HG03097 (cell line): ENCODE measurements around the gene ADAM15.

Experiments used
- ATAC-seq: cut with Tn5 transposase; IDR thresholded peaks from one replicate; pipeline ENCODE4 v1.9.1; 2021; ENCODE audit not compliant: unreplicated experiment, low FRiP score

Gene ADAM15

GRCh38 chr1:155030243-155030795 is 20.8 kb upstream of the ADAM15 start:
- no peak for ATAC-seq

GRCh38 chr1:155030899-155031298 is 20.2 kb upstream of the ADAM15 start:
- ATAC-seq, result no peak

GRCh38 chr1:155032886-155033285 is 18.2 kb upstream of the ADAM15 start:
- ATAC-seq, result no peak

- ATAC-seq, result no peak
Observed at GRCh38 chr1:155033524-155033923, 17.6 kb upstream of the ADAM15 start, which contains the start of the genes DCST1 and DCST2. DCST1 (plus strand) TSS chr1:155033824; CDS start chr1:155034037, 213 bp downstream. DCST2 (minus strand) TSS chr1:155033781; CDS start chr1:155033701, 80 bp downstream.

- no peak for ATAC-seq
Observed at GRCh38 chr1:155034318-155035208, 16.6 kb upstream of the ADAM15 start.

- no peak for ATAC-seq
Observed at GRCh38 chr1:155035936-155036335, 15.2 kb upstream of the ADAM15 start.

- ATAC-seq, result no peak
Observed at GRCh38 chr1:155037043-155037442, 14.1 kb upstream of the ADAM15 start.

GRCh38 chr1:155037851-155038441 is 13.2 kb upstream of the ADAM15 start:
- no peak for ATAC-seq

GRCh38 chr1:155038602-155039307 is 12.4 kb upstream of the ADAM15 start:
- ATAC-seq, result no peak

GRCh38 chr1:155039308-155039669 is 11.8 kb upstream of the ADAM15 start:
- ATAC-seq, result no peak

GRCh38 chr1:155040358-155041093 is 10.6 kb upstream of the ADAM15 start:
- no peak for ATAC-seq

GRCh38 chr1:155042789-155043188 is 8.3 kb upstream of the ADAM15 start:
- no peak for ATAC-seq

- ATAC-seq, result no peak
Observed at GRCh38 chr1:155043301-155043702, 7.8 kb upstream of the ADAM15 start.

- ATAC-seq, result no peak
Observed at GRCh38 chr1:155043793-155044192, 7.3 kb upstream of the ADAM15 start.

- ATAC-seq, result no peak
Observed at GRCh38 chr1:155044365-155044764, 6.8 kb upstream of the ADAM15 start.

GRCh38 chr1:155044812-155045657 is 6.1 kb upstream of the ADAM15 start:
- no peak for ATAC-seq

- no peak for ATAC-seq
Observed at GRCh38 chr1:155048449-155049334, 2.4 kb upstream of the ADAM15 start.
